ENCODE measurements around the gene FANCC.
A peak's percentile ranks its signal among the peaks of the same experiment; 100 is the strongest.

The FANCC gene

DNA sequence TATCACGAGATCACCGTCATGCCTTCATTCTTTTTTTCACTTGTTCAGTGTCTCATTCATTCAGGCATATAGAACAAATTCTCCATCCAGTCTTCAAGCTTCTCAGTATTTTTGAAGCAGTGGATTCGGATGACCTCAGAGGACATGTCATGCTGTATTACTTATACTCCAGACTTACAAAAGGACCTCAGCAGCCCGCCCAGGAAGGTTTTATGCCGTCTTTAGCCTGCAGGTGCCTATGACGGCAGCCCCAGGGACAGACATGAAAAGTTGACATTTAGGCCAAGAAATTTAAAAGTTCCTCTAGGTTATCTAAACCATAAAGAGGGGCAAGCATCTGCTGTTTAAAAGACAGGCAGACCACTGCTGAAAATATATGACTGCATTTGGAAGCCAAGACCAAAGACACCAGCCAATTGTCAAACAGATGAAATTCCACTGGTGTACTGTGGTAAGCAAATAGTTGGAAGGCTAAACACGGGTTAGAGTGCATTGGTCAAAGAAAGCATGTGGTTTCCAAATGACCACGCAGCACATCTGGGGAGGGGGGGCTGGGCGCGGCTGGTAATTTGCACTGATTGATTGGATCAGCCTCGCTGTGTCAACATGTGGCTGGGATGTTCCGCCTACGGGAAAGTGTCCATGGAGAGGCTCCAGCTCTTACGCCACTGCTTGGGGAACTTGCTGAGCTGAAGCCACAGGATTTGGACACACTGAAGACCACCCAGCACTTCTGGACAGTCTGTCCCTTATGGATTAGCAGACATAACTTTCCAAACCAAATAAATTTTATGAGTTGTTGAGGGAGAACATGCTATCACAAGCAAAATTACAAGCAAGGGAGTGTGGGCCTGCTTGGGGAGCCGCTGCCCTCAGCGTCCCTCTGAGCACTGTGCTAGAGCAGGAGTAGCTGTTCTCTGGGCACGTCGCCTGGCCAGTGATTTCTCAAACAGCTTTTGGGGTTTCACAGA, 173.6 kb downstream of the FANCC start:
- DNase-seq: peak; percentile 56

DNA sequence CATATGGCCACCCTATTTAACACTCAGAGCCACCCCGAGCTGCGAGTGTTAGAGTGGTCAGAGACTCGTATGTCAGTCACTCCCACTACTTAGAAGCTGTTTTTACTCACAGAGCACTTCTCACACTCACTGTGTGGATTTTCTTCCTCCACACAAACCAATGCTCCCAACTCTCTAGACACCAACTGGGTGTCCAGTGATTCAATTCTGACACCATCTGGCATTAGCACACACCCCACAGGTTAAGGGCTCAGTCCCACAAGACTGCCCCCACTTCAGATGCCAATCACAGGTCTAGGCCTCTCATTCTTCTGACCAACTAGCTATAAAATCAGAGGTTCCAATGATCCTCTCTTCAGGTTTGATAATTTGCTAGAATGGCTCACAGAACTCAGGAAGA, 174.8 kb downstream of the FANCC start:
- DNase-seq: no peak

DNA sequence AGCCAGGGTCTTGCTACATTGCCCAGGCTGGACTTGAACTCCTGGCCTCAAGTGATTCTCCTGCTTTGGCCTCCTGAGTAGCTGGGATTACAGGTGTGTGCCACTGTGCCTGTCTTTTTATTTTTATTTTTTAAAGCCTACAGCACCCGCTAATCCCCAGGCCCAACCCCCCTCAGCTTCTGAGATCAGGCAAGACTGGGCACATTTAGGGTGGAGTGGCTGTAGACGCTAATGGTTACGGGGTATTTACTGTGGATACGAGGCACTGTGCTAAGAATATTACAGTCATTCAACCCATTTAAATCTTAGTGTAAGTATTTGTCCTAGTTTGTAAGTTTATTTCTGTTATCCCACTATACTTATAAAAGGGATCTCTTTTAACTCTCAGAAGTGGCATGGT, 175.2 kb downstream of the FANCC start:
- DNase-seq: no peak

DNA sequence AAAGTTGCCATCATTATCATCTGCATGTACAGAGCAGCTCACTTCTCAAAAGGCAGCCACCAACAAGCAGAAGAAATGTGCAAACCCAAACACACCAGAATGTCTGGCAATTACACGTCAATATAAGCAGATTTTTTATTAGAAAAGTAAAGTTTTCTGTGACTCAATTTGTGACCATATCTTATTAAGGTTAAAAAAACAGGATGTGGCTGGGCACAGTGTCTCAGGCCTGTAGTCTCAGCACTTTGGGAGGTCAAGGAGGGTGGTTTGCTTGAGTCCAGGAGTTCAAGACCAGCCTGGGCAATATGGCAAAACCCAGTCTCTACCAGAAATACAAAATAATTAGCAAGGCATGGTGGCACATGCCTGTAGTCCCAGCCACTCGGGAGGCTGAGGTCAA, 176.7 kb downstream of the FANCC start:
- no peak for DNase-seq

DNA sequence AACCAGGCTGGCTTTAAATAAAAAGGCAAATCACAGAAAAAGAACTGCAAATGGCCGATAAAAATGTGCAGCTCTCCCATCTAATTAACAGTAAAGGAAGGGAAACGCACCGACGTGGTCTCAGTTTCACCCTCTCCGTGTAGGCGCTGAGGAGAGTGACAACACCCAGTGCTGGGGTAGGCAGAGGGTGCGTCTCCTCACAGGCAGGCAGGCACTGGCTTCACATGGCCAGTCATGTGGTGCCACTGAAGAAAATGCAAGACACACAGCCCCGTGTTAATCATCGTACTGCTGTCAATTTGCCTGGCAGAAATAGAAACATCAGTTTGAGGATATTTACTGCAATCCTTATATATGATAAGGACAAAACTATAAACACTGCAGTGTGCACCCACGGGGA, 178.4 kb downstream of the FANCC start:
- DNase-seq: no peak

DNA sequence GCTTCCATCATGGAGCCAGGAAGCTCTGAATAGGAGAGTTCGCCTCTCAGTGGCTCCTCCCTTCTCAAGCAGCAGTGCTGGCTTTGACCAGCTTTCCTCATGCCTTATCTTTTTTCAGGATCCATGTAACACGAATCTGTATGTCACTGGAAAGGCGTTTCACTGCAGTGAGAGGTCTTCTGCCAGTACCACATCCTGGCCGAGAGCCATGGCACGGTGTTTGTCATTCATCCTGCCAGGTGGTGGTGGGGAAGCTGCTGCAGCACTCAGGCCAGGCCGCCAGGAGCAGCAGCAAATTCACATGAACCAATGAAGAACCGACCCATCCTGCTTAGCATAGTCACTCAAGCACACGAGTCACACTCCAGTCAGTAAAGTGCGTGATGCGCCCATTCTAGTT, 179.0 kb downstream of the FANCC start:
- no peak for DNase-seq

DNA sequence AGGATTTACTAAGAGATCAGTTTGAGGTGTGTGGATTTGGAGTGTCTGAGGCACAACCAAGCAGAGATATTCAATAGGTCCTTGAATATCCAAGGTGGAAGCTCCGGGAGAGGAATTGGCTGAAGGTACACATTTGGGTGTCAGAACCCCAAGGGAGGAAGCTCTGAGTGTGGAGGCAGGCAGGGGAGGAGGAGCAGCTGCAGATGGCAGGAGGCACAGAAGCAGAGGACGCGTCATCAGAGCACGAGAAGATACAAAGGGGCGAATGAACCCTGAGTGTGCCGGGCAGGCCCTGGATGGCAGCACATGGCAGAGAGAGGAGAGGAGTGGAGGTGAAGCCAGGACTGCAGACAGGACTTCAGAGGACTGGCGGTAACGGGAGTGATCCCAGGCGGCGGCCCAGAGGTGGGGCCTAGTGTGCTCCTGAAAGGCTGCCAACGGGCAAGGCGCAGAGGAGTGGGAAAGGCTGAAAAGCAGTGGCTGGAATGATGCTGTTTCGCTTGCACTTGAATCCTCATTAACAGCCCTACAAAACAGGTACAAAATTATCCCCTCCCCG, 179.8 kb downstream of the FANCC start:
- DNase-seq: no peak

DNA sequence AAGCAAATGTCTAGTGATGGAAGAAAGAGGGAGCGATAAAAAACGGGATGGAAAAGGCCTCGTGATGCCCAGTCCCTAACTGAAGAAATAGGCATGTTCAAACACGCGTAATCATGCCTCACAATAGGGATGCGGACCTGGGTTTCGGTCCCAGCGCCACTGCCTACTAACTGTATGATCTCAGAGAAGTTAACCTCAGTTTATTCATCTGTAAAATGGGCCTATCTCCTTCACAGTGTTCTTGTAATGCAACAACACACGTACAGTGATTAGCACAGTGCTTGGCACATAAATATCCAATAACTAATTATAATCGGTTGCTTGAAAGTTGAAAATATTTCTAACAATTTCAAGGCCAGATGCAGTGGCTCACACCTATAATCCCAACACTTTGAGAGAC, 181.8 kb downstream of the FANCC start:
- no peak for DNase-seq

DNA sequence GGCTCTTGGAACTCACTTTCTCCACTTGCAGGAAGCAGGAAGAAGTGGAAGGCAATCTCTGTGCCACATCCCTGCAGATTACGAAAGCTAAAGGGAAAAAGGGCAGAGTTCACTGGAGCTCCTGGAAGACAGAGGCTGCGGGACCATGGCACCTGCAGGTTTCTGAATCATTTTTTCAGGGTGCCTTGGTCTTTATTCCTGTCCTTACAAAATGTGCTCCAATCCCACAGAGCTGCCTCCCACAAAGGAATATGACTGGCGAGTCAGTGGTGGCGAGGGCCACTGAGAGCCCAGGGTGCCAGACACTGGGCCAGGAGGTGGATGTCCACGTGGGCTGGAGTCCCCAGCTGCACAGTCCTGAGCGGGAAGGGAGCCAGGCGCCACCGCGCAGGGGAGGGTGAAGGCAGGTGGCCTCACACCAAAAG, 183.0 kb downstream of the FANCC start:
- no peak for DNase-seq

DNA sequence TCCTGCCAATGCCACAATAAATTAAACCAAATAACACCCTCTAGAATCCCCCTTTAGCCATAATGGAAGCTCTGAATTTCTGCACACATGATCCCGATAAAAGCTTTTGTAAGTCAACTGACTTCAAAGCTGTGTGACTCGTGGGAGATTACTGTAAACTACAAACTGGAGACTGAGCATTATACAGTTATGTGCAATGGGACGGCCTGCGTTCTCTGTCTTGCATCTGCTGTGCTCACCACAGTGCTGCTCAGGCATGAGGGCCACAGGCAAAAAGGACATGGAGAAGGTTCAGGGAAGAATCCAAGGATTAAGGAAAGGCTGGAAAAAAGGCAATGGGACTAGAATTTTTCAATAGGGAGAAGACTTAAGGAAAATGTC, 184.2 kb downstream of the FANCC start:
- no peak for DNase-seq

DNA sequence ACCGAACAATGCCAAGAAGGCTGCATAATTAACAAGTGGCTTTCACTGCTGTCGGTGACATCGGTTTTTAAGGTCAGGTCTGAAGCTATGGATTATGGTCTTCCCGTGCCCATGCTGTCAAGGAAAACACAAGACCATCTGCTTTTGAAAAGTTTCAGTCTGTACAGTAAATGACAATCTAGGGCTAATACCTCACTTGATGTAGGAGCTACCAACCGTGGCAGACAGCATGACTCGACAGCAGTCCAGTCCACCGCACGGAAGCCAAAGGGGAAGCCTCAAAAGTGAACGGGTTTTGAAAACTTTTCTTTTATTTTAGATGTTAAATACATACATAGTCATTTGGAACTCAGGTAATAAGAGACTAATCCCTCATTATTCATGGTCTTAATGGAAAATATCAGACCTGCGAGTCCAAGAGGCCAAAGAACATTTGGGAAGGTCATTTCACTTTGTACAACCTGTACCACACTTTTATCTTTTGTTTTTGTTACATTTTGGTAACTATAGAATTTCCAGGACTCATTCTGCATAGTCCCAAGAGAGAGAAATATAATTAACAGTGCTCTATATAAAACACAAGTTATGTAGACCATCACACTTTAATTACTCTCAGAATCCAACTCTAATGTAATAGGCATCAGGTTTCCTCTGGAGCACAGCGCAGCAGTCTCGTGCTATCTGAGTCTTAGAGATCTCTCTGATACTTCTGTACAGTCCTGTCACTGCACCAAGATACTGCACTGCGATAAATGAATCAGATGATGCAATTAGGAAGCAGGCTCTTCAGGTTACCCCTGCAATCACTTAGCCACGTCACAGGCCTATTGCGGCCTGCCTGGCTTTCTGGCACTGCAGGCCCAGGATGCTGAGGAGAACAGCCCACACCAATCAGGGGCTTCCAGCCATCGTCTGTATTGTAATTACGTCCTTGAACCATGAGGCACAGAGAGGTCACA, 184.9 kb downstream of the FANCC start:
- no peak for DNase-seq

DNA sequence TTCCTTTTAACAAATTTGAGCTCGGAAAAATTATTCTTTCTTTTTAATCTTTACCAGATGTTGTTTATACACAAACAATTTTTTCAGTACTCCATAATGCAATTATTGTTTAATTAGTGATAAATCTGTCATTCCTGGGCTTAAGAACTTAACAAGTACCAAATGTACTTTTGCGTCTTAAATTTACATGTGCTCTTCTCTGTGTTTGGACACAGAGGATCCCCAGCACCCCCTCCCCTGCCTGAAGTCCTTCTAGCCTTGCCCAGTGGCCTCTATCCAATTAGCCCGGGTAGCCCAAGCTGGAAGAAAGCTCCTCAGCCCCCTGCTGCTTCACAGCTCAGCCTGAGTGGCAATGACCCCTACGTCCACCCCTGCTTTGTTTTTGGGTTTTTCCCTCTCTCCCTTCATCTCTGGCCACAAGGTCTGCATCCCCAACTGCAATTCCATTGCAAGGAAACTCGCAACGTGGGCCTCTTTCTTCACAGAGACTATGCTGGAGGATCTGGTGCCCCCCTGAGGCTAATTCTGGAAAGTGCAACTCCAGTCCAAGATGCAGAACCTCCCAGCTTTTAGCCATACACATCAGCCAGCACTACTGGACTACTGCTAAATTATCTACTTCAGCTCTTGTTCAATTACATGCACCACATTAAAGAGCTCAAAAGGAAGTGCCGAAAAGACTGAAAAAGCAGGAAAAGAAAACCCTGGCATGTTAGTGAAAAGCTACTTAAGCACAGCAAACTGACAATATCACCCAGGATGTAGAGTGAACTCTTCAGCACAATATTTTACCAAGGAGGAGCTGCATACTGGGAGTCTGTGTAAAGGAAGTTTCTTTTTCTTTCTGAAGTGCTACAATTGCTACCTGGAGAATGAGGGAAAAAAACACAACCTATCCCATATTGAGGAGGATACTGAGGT, 186.2 kb downstream of the FANCC start:
- DNase-seq: peak; percentile 66

DNA sequence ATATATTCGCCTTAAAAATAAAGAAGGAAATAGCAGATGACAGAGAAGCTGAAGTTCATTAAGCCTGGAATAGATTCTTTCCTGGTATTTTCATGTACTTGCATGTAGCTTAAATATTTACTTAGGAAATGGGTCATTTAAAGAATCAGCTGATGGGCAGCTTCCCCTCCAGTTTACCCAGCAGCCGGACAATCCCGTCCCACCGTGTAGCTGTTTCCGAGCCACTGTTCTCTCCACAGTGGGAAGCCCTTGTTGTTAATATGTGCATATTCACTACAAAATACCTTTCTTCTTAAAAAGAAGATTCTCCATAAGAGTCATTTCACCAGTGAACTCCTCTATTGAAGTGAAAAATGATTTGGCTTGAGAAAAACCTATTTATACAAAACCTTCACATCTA, 187.0 kb downstream of the FANCC start:
- peak; percentile 15 for DNase-seq

DNA sequence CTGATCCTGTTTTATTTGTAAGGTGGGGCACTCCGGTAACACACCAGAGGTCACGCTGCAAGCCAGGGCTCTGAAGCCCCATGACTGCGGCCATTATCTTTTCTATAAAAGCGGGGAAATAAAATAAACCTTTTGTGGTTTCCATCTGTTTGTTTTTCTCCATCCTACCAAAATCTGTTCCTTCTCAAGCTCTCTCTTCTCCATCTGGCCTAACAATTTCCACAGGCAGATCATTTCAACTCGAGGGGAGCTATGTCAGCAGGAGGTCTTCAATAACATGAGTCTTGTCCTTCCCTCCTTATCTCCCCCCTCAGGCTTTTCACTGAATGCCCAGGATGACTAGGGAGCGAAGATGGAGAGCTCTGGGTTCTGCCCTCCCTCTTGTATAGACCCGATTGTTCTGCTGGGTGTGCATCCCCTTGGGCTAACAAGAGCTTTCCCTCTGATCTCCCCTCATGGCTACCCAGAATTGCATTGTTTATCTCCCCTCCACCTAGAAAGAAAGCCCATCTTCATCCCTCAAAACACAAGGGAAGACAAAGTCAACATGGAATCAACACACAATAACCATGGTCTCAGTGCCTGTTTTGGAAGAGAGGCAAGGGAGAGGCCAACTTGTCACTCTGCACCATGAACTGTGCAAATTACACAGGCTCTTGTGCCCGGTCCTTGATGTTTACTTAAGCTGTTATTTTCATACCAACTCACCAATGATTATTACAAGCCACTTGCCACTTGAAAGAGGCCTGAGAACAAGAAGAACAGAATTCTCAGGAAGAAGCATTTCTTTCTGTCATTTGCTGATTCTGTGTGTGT, 187.8 kb downstream of the FANCC start:
- DNase-seq: no peak

DNA sequence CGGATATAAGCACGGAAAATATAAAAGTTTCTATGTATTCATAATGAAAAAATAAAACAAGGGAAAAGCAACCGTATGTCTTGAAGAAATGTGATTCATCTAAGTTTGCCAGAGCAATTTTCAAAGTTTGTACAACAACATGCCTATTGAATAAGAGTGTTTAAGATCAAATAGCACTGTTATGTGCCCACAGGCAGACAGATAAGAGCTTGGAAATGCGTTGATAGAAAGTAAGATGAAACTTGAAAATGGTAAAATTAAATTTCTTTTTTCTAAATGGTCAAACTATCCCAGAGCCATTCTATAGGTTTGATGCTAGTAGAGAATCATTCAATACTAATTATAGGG, 189.4 kb downstream of the FANCC start:
- no peak for DNase-seq

DNA sequence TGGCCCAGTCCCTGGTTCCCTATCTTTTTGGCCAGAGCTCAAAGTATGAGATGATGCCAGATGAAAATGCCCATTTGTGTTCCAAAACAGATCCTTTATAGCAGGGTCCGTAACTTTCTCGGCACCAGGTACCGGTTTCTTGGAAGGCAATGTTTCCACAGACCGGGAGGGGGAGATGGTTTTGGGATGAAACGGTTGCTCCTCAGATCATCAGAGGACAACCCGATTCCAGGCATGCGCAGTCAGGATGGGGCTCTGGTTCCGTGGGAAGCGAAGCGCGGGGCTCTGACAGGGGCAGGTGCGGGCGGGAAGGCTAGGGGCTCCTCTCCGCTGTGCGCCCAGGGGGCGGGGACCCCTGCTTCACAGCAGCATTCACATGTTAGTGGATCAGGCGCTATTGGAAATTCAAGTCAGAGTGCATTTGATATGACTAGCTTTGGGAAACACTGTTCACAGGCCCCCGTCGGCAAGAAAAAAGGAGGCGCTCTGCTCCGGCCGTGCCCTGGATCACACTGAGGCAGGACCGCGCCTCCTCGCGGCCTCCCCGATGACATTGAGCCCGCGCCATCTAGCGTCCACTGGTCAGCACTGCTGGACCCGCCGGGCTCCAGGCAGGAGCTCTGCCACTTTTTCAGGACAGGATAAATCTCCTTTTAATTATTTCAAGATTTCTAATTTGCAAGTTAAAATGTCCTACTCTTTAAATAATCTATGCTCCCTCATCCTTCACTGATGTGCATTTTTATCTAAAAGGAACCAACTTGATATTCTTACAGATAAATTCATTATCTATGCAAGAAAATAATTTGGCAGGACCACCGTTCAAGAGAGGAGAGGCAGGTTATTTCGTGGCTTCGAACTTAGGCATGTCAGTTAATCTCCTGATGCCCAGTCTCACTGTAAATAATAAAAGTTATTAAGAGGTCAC, 190.0 kb downstream of the FANCC start:
- peak; percentile 80 for DNase-seq

DNA sequence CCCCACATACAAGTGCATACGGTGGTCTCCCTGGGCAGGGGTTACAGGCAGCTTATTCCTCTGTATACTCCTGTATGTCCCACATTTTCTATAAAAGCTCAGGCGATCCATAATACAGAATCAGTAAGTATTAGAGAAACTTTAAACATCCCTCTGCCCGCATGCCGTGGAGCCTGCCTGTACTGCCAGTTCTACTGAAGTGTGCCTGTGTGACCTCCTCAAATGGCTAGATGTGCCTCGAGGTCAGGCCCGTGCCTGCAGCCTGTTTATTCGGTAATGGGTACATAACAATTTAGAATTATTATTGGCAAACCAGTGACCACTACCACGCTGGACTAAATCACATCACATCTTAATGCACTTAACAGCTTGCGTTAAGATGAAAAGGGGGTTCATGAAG, 190.8 kb downstream of the FANCC start:
- DNase-seq: no peak

DNA sequence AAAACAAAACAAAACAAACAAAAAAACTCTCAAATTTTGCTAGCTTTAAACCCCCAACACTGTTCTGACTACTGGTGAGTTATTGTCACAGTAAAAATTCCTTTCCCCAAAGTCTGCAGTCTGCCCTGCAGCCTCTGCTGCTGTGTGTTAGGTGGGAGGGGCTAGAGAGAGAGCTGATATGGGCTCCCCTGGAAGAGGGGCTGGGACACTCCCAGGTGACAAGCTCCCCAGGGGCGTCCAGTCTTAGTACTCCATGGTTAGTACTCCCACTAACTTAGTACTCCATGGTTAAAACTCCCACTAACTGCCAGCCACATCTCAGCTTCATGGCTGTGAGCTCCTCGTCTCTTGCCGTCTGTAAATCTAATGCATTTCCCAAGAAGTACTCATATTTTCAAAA, 191.9 kb downstream of the FANCC start:
- no peak for DNase-seq

DNA sequence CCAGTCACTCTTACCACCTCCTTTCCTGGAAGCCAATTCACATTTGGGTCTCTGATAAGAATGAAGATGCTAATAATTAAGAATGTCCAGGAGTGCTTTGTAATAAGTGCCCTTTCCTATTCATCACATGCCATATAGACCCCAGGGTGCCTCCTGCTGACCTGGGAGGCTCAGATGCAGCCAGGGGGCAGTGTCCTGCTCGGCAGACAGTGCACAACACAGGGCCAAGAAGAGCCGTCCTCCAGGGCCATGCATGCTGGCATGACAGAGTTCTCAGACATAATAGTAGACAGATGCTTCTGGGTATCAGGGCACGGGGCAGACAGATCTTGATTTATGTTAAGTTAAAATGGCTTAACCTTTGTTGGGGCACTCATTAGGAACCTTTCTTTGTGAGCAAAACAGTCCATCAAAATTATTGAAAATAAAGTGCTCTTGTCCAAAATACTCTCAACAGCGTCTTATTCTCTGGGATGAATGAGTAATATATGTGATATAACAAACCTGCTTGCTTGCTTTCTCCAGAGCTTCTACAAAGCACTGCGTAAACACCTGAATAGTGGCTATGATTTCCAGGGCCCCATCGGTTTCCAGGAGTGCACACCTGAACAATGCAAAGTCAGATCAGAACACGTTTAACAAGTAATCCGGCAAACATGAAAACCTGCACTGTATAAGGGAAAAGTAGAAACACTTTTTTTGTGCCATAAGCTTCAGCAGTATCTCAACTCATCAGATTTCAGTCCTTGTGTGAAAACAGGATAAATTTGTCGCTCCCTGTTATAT, 192.7 kb downstream of the FANCC start:
- DNase-seq: no peak
